Nephron (organoid): Measurements from ENCODE around the gene BTBD9.

Source experiments
- H3K27ac Mint-ChIP-seq, 3 experiments: 2 replicates each; pipeline ENCODE4 v1.8.0; 2020; ENCODE audit warnings: mixed read lengths in 3 of 3, mild to moderate bottlenecking in 2 of 3, moderate library complexity in 1 of 3
- H3K27me3 Mint-ChIP-seq: 2 replicates; pipeline ENCODE4 v1.8.0; 2021; ENCODE audit warnings: low read depth, mild to moderate bottlenecking, moderate library complexity, mixed read lengths
- H3K36me3 Mint-ChIP-seq: 2 replicates; pipeline ENCODE4 v1.8.0; 2020; ENCODE audit warnings: low read depth, mixed read lengths
- H3K4me1 Mint-ChIP-seq: 2 replicates; pipeline ENCODE4 v1.8.0; 2020; ENCODE audit warnings: mixed read lengths
- H3K4me3 Mint-ChIP-seq, 3 experiments: 2 replicates each; pipeline ENCODE4 v1.8.0; 2020; ENCODE audit warnings: mild to moderate bottlenecking in 3 of 3, mixed read lengths in 3 of 3, moderate library complexity in 2 of 3
- H3K9me3 Mint-ChIP-seq: 2 replicates; pipeline ENCODE4 v1.8.0; 2020; ENCODE audit warnings: mixed read lengths
- CTCF ChIP-seq, 3 experiments: fragments of 200-600 bp; sonication (generic); IDR thresholded peaks; one replicate each; pipeline ENCODE4 v1.5.0; 2021; ENCODE audit warnings: antibody characterized with exemption in 3 of 3; ENCODE audit not compliant: unreplicated experiment in 3 of 3

Gene BTBD9

GRCh38 chr6:38572186-38572813 is 67.4 kb downstream of the BTBD9 start:
- Mint-ChIP-seq H3K4me3 (no peak overlapping the region), H3K27me3 (no peaks in the 10 kb centered on the region), H3K27ac (no peak overlapping the region), H3K36me3 (peaks cover 8% of the 10 kb centered on the region), H3K9me3 (no peaks in the 10 kb centered on the region), H3K4me1 (peaks cover 10% of the 10 kb centered on the region)
- TF ChIP-seq CTCF (IDR thresholded peaks at IDR 0.05; ENCODE audit: unreplicated experiment in 3 of 3): no peak

GRCh38 chr6:38571721-38572120 is 68.0 kb downstream of the BTBD9 start:
- no peak for TF ChIP-seq CTCF (IDR thresholded peaks at IDR 0.05; ENCODE audit: unreplicated experiment in 3 of 3)
- no peaks in the 10 kb centered on the region for H3K9me3 Mint-ChIP-seq
- no peak overlapping the region for H3K4me3 Mint-ChIP-seq
- peaks cover 16% of the 10 kb centered on the region for H3K4me1 Mint-ChIP-seq
- H3K27me3 Mint-ChIP-seq: no peaks in the 10 kb centered on the region
- H3K27ac Mint-ChIP-seq: no peak overlapping the region
- H3K36me3 Mint-ChIP-seq: peaks cover 5% of the 10 kb centered on the region

GRCh38 chr6:38570750-38571149 is 69.0 kb downstream of the BTBD9 start:
- Mint-ChIP-seq H3K4me3 (no peak overlapping the region), H3K4me1 (peaks cover 19% of the 10 kb centered on the region), H3K27ac (no peak overlapping the region), H3K36me3 (peaks cover 5% of the 10 kb centered on the region), H3K9me3 (no peaks in the 10 kb centered on the region), H3K27me3 (no peaks in the 10 kb centered on the region)
- TF ChIP-seq CTCF (IDR thresholded peaks at IDR 0.05; ENCODE audit: unreplicated experiment in 3 of 3): peak; percentile 49 to 60 (median 53)

GRCh38 chr6:38567436-38567835 is 72.3 kb downstream of the BTBD9 start:
- Mint-ChIP-seq H3K4me3 (no peak overlapping the region), H3K4me1 (peaks cover 19% of the 10 kb centered on the region), H3K36me3 (no peaks in the 10 kb centered on the region), H3K27ac (peak overlapping the region in 2 of 3 experiments; percentile 29 to 49), H3K9me3 (no peaks in the 10 kb centered on the region), H3K27me3 (no peaks in the 10 kb centered on the region)
- no peak for TF ChIP-seq CTCF (IDR thresholded peaks at IDR 0.05; ENCODE audit: unreplicated experiment in 3 of 3)

GRCh38 chr6:38566295-38567030 is 73.3 kb downstream of the BTBD9 start:
- no peak for TF ChIP-seq CTCF (IDR thresholded peaks at IDR 0.05; ENCODE audit: unreplicated experiment in 3 of 3)
- Mint-ChIP-seq H3K27me3 (no peaks in the 10 kb centered on the region), H3K4me1 (peaks cover 19% of the 10 kb centered on the region), H3K36me3 (no peaks in the 10 kb centered on the region), H3K4me3 (no peak overlapping the region), H3K27ac (peak overlapping the region in 1 of 3 experiments; percentile 29), H3K9me3 (no peaks in the 10 kb centered on the region)

GRCh38 chr6:38564301-38564700 is 75.4 kb downstream of the BTBD9 start:
- H3K4me1 Mint-ChIP-seq: peaks cover 19% of the 10 kb centered on the region
- no peaks in the 10 kb centered on the region for H3K9me3 Mint-ChIP-seq
- TF ChIP-seq CTCF (IDR thresholded peaks at IDR 0.05; ENCODE audit: unreplicated experiment in 3 of 3): no peak
- H3K27me3 Mint-ChIP-seq: no peaks in the 10 kb centered on the region
- no peak overlapping the region for H3K4me3 Mint-ChIP-seq
- H3K36me3 Mint-ChIP-seq: no peaks in the 10 kb centered on the region
- H3K27ac Mint-ChIP-seq: no peak overlapping the region
